GM19467 (cell line): ENCODE data around the gene PCDHB4.
"Not testable (repeated sequence)": the region's sequence is repeated elsewhere in the genome, so short reads cannot be mapped to it uniquely, and the experiment has no call there.

Experiments
- ATAC-seq: cut with Tn5 transposase; IDR thresholded peaks from one replicate; pipeline ENCODE4 v1.9.1; 2021; ENCODE audit warnings: mild to moderate bottlenecking, moderate library complexity; ENCODE audit not compliant: unreplicated experiment

PCDHB4 gene

GRCh38 chr5:141121563-141121962, at the start of gene PCDHB4:
PCDHB4 (plus strand) TSS chr5:141121818; CDS start chr5:141121999, 181 bp downstream.
- ATAC-seq, result no peak

- no peak for ATAC-seq
Measured at GRCh38 chr5:141077826-141078225, 43.8 kb upstream of the PCDHB4 start.

- no peak for ATAC-seq
Measured at GRCh38 chr5:141082228-141082627, 39.4 kb upstream of the PCDHB4 start.

GRCh38 chr5:141084487-141084989, 37.1 kb upstream of the PCDHB4 start:
- no peak for ATAC-seq

- no peak for ATAC-seq
Measured at GRCh38 chr5:141094481-141095262, 26.9 kb upstream of the PCDHB4 start, which contains the start of gene PCDHB2. PCDHB2 (plus strand) TSS chr5:141094615; CDS start chr5:141094791, 176 bp downstream.

- ATAC-seq, result no peak
Measured at GRCh38 chr5:141095263-141095641, 26.4 kb upstream of the PCDHB4 start.

- ATAC-seq, result not testable (repeated sequence)
Measured at GRCh38 chr5:141096181-141096580, 25.4 kb upstream of the PCDHB4 start.

- ATAC-seq, result not testable (repeated sequence)
Measured at GRCh38 chr5:141096586-141096985, 25.0 kb upstream of the PCDHB4 start.

GRCh38 chr5:141100243-141100805, 21.3 kb upstream of the PCDHB4 start, which contains the start of gene PCDHB3:
PCDHB3 (plus strand) TSS chr5:141100473; CDS start chr5:141100650, 177 bp downstream.
- no peak for ATAC-seq

- ATAC-seq, result no peak
Measured at GRCh38 chr5:141101059-141101458, 20.6 kb upstream of the PCDHB4 start.

GRCh38 chr5:141102070-141102469, 19.5 kb upstream of the PCDHB4 start:
- not testable (repeated sequence) for ATAC-seq

- ATAC-seq, result not testable (repeated sequence)
Measured at GRCh38 chr5:141102471-141102870, 19.1 kb upstream of the PCDHB4 start.

- no peak for ATAC-seq
Measured at GRCh38 chr5:141105350-141105749, 16.3 kb upstream of the PCDHB4 start.

GRCh38 chr5:141119250-141119649, 2.4 kb upstream of the PCDHB4 start:
- ATAC-seq, result no peak

GRCh38 chr5:141121985-141122384, 367 bp downstream of the PCDHB4 start:
- ATAC-seq, result no peak

- ATAC-seq, result not testable (repeated sequence)
Measured at GRCh38 chr5:141123396-141124135, 1.9 kb downstream of the PCDHB4 start.

GRCh38 chr5:141127305-141127704, 5.7 kb downstream of the PCDHB4 start:
- no peak for ATAC-seq

- no peak for ATAC-seq
Measured at GRCh38 chr5:141135030-141135717, 13.6 kb downstream of the PCDHB4 start, which contains the start of gene PCDHB5. PCDHB5 (plus strand) TSS chr5:141135206; CDS start chr5:141135435, 229 bp downstream.

- ATAC-seq, result no peak
Measured at GRCh38 chr5:141135718-141136266, 14.2 kb downstream of the PCDHB4 start.

GRCh38 chr5:141137346-141137745, 15.7 kb downstream of the PCDHB4 start:
- ATAC-seq, result not testable (repeated sequence)
